ENCODE results near the gene C1orf210.

C1orf210 gene

GRCh38 chr1:43317817-43318471, 32.6 kb upstream of the C1orf210 start:
- no peak for TF ChIP-seq EZH2phosphoT487 (IDR thresholded peaks at IDR 0.05; ENCODE audit: borderline replicate concordance, low read length)
- TF ChIP-seq, protein P1, sequence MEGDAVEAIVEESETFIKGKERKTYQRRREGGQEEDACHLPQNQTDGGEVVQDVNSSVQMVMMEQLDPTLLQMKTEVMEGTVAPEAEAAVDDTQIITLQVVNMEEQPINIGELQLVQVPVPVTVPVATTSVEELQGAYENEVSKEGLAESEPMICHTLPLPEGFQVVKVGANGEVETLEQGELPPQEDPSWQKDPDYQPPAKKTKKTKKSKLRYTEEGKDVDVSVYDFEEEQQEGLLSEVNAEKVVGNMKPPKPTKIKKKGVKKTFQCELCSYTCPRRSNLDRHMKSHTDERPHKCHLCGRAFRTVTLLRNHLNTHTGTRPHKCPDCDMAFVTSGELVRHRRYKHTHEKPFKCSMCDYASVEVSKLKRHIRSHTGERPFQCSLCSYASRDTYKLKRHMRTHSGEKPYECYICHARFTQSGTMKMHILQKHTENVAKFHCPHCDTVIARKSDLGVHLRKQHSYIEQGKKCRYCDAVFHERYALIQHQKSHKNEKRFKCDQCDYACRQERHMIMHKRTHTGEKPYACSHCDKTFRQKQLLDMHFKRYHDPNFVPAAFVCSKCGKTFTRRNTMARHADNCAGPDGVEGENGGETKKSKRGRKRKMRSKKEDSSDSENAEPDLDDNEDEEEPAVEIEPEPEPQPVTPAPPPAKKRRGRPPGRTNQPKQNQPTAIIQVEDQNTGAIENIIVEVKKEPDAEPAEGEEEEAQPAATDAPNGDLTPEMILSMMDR (IDR thresholded peaks at IDR 0.05; ENCODE audit: low read depth, low read length, poor library complexity, severe bottlenecking), result no peak
- Histone ChIP-seq H3K9me2 (replicated peaks; ENCODE audit: control insufficient read depth, low read length) (no peaks in the 10 kb centered on the region), H3K4me1 (ENCODE audit: control insufficient read depth, low read length) (no peaks in the 10 kb centered on the region), H3K36me3 (ENCODE audit: control insufficient read depth, low read length) (no peaks in the 10 kb centered on the region), H3K27me3 (ENCODE audit: control insufficient read depth, low read length) (no peaks in the 10 kb centered on the region), H3F3A (ENCODE audit: control insufficient read depth, insufficient read depth) (no peaks in the 10 kb centered on the region), H3K9me3 (ENCODE audit: control insufficient read depth, insufficient read depth, low read length) (no peaks in the 10 kb centered on the region), H4K20me1 (ENCODE audit: control insufficient read depth, insufficient read depth, low read depth, low read length) (no peaks in the 10 kb centered on the region), H3K4me3 (ENCODE audit: low read length) (no peak overlapping the region), H3K27ac (ENCODE audit: low read depth, low read length) (no peak overlapping the region), H3K79me2 (ENCODE audit: control insufficient read depth, low read length) (no peaks in the 10 kb centered on the region), H3K4me2 (ENCODE audit: low read length) (no peak overlapping the region)

- Histone ChIP-seq H4K20me1 (ENCODE audit: control insufficient read depth, insufficient read depth, low read depth, low read length) (no peaks in the 10 kb centered on the region), H3K79me2 (ENCODE audit: control insufficient read depth, low read length) (no peaks in the 10 kb centered on the region), H3K9me2 (replicated peaks; ENCODE audit: control insufficient read depth, low read length) (no peaks in the 10 kb centered on the region), H3K9me3 (ENCODE audit: control insufficient read depth, insufficient read depth, low read length) (no peaks in the 10 kb centered on the region), H3K36me3 (ENCODE audit: control insufficient read depth, low read length) (no peaks in the 10 kb centered on the region), H3K27me3 (ENCODE audit: control insufficient read depth, low read length) (no peaks in the 10 kb centered on the region), H3K4me1 (ENCODE audit: control insufficient read depth, low read length) (no peaks in the 10 kb centered on the region), H3K4me3 (ENCODE audit: low read length) (no peak overlapping the region), H3K27ac (ENCODE audit: low read depth, low read length) (no peak overlapping the region), H3F3A (ENCODE audit: control insufficient read depth, insufficient read depth) (no peaks in the 10 kb centered on the region), H3K4me2 (ENCODE audit: low read length) (no peak overlapping the region)
- TF ChIP-seq EZH2phosphoT487 (IDR thresholded peaks at IDR 0.05; ENCODE audit: borderline replicate concordance, low read length), result no peak
- TF ChIP-seq, protein P1 (IDR thresholded peaks at IDR 0.05; ENCODE audit: low read depth, low read length, poor library complexity, severe bottlenecking), result no peak
These were observed 31.5 kb upstream of the C1orf210 start for GRCh38 chr1:43316738-43317520.

DNA sequence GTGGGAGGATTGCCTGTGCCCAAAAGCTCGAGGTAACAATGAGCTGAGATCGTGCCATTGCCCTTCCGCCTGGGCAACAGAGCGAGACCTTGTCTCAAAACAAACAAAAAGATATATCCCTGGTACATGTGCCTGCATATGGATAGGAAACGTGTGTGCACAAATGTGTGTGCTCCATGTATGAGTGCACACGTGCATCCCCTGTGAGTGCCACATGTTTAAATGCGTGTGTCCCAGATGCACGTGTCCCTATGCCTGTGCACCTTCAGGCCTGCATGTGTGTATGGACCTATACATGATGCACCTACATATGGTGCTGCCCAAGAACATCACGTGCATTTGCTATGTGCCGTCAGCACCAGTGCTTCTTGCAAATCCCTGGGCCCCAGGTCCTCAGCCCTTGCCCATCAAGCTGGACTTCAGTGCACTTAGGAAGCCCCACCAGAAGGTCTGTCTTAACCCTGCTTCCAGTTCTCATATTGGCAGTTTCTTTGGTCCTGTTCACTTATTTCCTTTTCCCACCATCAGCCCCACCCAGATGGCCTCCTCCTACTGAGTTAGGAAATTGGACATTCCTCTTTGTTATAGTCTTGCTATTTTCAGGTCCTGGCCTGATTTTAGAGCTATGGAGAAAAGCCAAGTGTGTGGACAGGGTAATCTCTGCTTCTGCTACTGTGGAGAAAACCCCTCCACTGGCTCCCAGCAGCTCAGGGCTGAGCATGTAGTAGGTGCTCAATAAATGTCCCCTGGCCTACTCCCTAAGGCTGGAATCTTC, 30.8 kb upstream of the C1orf210 start:
- Histone ChIP-seq H3K9me3 (ENCODE audit: control insufficient read depth, insufficient read depth, low read length) (no peaks in the 10 kb centered on the region), H3K4me3 (ENCODE audit: low read length) (no peak overlapping the region), H3F3A (ENCODE audit: control insufficient read depth, insufficient read depth) (no peaks in the 10 kb centered on the region), H4K20me1 (ENCODE audit: control insufficient read depth, insufficient read depth, low read depth, low read length) (no peaks in the 10 kb centered on the region), H3K4me2 (ENCODE audit: low read length) (no peak overlapping the region), H3K4me1 (ENCODE audit: control insufficient read depth, low read length) (no peaks in the 10 kb centered on the region), H3K79me2 (ENCODE audit: control insufficient read depth, low read length) (no peaks in the 10 kb centered on the region), H3K36me3 (ENCODE audit: control insufficient read depth, low read length) (no peaks in the 10 kb centered on the region), H3K27me3 (ENCODE audit: control insufficient read depth, low read length) (no peaks in the 10 kb centered on the region), H3K27ac (ENCODE audit: low read depth, low read length) (no peak overlapping the region), H3K9me2 (replicated peaks; ENCODE audit: control insufficient read depth, low read length) (no peaks in the 10 kb centered on the region)
- TF ChIP-seq EZH2phosphoT487 (IDR thresholded peaks at IDR 0.05; ENCODE audit: borderline replicate concordance, low read length), result no peak
- TF ChIP-seq, protein P1 (IDR thresholded peaks at IDR 0.05; ENCODE audit: low read depth, low read length, poor library complexity, severe bottlenecking), result no peak

Data from DOHH2 (cell line).